ENCODE results near the gene LDB2. TPM values are rescaled to one million over a fixed set of nuclear protein-coding genes. Genes with fewer than 3 reads are reported as not detected.

Gene LDB2
- total and polyA plus RNA-seq, 2 donors (not counting 1 experiment from before 2014, with no cell fraction given) = 41.6 to 78.3 TPM

GRCh38 chr4:16588651-16589050 is 309.8 kb downstream of the LDB2 start:
- Histone ChIP-seq H3K4me2 (ENCODE audit: extremely low read depth, insufficient read depth, low read length) (no peak overlapping the region), H3K9me3 (ENCODE audit: control insufficient read depth, insufficient read depth, low read depth, low read length) (no peaks in the 10 kb centered on the region), H3K27ac (ENCODE audit: insufficient read depth, low read length) (no peak overlapping the region), H3K79me2 (ENCODE audit: control insufficient read depth, insufficient read depth, low read length) (no peaks in the 10 kb centered on the region), H3K9ac (ENCODE audit: insufficient read depth, low read length) (no peak overlapping the region), H2AFZ (ENCODE audit: low read length) (no peak overlapping the region), H3K4me1 (ENCODE audit: control insufficient read depth, extremely low read depth, insufficient read depth, low read length) (no peaks in the 10 kb centered on the region), H4K20me1 (ENCODE audit: control insufficient read depth, extremely low read depth, insufficient read depth, low read length) (no peaks in the 10 kb centered on the region), H3K27me3 (ENCODE audit: control insufficient read depth, insufficient read depth, low read length) (no peaks in the 10 kb centered on the region), H3K36me3 (ENCODE audit: control insufficient read depth, insufficient read depth, low read length) (no peaks in the 10 kb centered on the region), H3K4me3 (replicated peaks in 1 of 4; ENCODE audit: control extremely low read depth in 1 of 4, insufficient read depth in 1 of 4, low read depth in 3 of 4, low read length in 4 of 4) (no peak overlapping the region)
- DNase-seq (ENCODE audit: low read depth in 2 of 2) = no peak
- TF ChIP-seq EZH2 (IDR thresholded peaks at IDR 0.05; ENCODE audit: low read length, missing control alignments) (no peak), CTCF (conservative IDR thresholded peaks at IDR 0.05 in 1 of 2, IDR thresholded peaks at IDR 0.05 in 1 of 2; ENCODE audit: low read depth in 1 of 2, low read length in 2 of 2) (no peak)

- Histone ChIP-seq H3K4me2 (ENCODE audit: extremely low read depth, insufficient read depth, low read length) (no peak overlapping the region), H3K9me3 (ENCODE audit: control insufficient read depth, insufficient read depth, low read depth, low read length) (no peaks in the 10 kb centered on the region), H3K36me3 (ENCODE audit: control insufficient read depth, insufficient read depth, low read length) (no peaks in the 10 kb centered on the region), H3K27ac (ENCODE audit: insufficient read depth, low read length) (no peak overlapping the region), H3K27me3 (ENCODE audit: control insufficient read depth, insufficient read depth, low read length) (no peaks in the 10 kb centered on the region), H4K20me1 (ENCODE audit: control insufficient read depth, extremely low read depth, insufficient read depth, low read length) (no peaks in the 10 kb centered on the region), H3K4me3 (replicated peaks in 1 of 4; ENCODE audit: control extremely low read depth in 1 of 4, insufficient read depth in 1 of 4, low read depth in 3 of 4, low read length in 4 of 4) (no peak overlapping the region), H3K4me1 (ENCODE audit: control insufficient read depth, extremely low read depth, insufficient read depth, low read length) (no peaks in the 10 kb centered on the region), H3K9ac (ENCODE audit: insufficient read depth, low read length) (no peak overlapping the region), H3K79me2 (ENCODE audit: control insufficient read depth, insufficient read depth, low read length) (no peaks in the 10 kb centered on the region), H2AFZ (ENCODE audit: low read length) (no peak overlapping the region)
- TF ChIP-seq CTCF (conservative IDR thresholded peaks at IDR 0.05 in 1 of 2, IDR thresholded peaks at IDR 0.05 in 1 of 2; ENCODE audit: low read depth in 1 of 2, low read length in 2 of 2) (no peak), EZH2 (IDR thresholded peaks at IDR 0.05; ENCODE audit: low read length, missing control alignments) (no peak)
- no peak for DNase-seq (ENCODE audit: low read depth in 2 of 2)
Measured at GRCh38 chr4:16588149-16588548, 310.3 kb downstream of the LDB2 start.

- Histone ChIP-seq H3K36me3 (ENCODE audit: control insufficient read depth, insufficient read depth, low read length) (no peaks in the 10 kb centered on the region), H3K4me1 (ENCODE audit: control insufficient read depth, extremely low read depth, insufficient read depth, low read length) (no peaks in the 10 kb centered on the region), H3K9me3 (ENCODE audit: control insufficient read depth, insufficient read depth, low read depth, low read length) (no peaks in the 10 kb centered on the region), H3K4me3 (replicated peaks in 1 of 4; ENCODE audit: control extremely low read depth in 1 of 4, insufficient read depth in 1 of 4, low read depth in 3 of 4, low read length in 4 of 4) (no peak overlapping the region), H3K9ac (ENCODE audit: insufficient read depth, low read length) (no peak overlapping the region), H3K4me2 (ENCODE audit: extremely low read depth, insufficient read depth, low read length) (no peak overlapping the region), H3K27ac (ENCODE audit: insufficient read depth, low read length) (no peak overlapping the region), H4K20me1 (ENCODE audit: control insufficient read depth, extremely low read depth, insufficient read depth, low read length) (no peaks in the 10 kb centered on the region), H2AFZ (ENCODE audit: low read length) (no peak overlapping the region), H3K79me2 (ENCODE audit: control insufficient read depth, insufficient read depth, low read length) (no peaks in the 10 kb centered on the region), H3K27me3 (ENCODE audit: control insufficient read depth, insufficient read depth, low read length) (no peaks in the 10 kb centered on the region)
- TF ChIP-seq EZH2 (IDR thresholded peaks at IDR 0.05; ENCODE audit: low read length, missing control alignments) (no peak), CTCF (conservative IDR thresholded peaks at IDR 0.05 in 1 of 2, IDR thresholded peaks at IDR 0.05 in 1 of 2; ENCODE audit: low read depth in 1 of 2, low read length in 2 of 2) (no peak)
- no peak for DNase-seq (ENCODE audit: low read depth in 2 of 2)
Measured at GRCh38 chr4:16585053-16585452, 313.4 kb downstream of the LDB2 start.
